IMR-90 (cell line): Measurements from ENCODE around the gene ASAP2. TPM values are rescaled to one million over a fixed set of nuclear protein-coding genes. Genes with fewer than 3 reads are reported as not detected.
A peak's percentile ranks its signal among the peaks of the same experiment; 100 is the strongest.

ENCODE experiments used
- ATAC-seq: fragments of 200-7000 bp; cut with Tn5 transposase; 2 replicates; pipeline ENCODE4 v1.9.1; 2020; ENCODE audit warnings: low read depth, mild to moderate bottlenecking, moderate library complexity
- BruUV-seq: library from RNA; stranded (reverse); fragments of 400-500 nt; replicated peaks from 2 replicates; lab custom pipeline; 2021; lab: Mats Ljungman, UMichigan
- CTCF ChIA-PET: fragments of 300-600 bp; formaldehyde crosslinking; extraction: SDS; loops from one replicate; lab custom pipeline; 2021; ENCODE audit warnings: antibody characterized with exemption; lab: Yijun Ruan, JAX
- POLR2A ChIA-PET: fragments of 300-600 bp; sonication (Branson Sonifier 250); formaldehyde crosslinking; loops from one replicate; lab custom pipeline; 2022; ENCODE audit warnings: antibody characterized with exemption; ENCODE audit not compliant: unreplicated experiment; lab: Charles Lee
- DNase-seq: peaks from one replicate; pipeline ENCODE4 v3.0.0; 2013
- H2AFZ ChIP-seq: replicated peaks from 2 replicates; pipeline ENCODE3; 2013; ENCODE audit warnings: low read length, mild to moderate bottlenecking; ENCODE audit not compliant: poor library complexity
- H2AK5ac ChIP-seq: 2 replicates; pipeline ENCODE4 v1.6.1; 2013; ENCODE audit warnings: low read depth, low read length, inconsistent platforms
- H2AK9ac ChIP-seq: replicated peaks from 2 replicates; pipeline ENCODE3; 2013; ENCODE audit warnings: mild to moderate bottlenecking, low read depth, low read length, moderate library complexity; ENCODE audit not compliant: poor library complexity
- H2BK120ac ChIP-seq: 2 replicates; pipeline ENCODE4 v1.6.1; 2013; ENCODE audit warnings: low read depth, low read length, inconsistent platforms
- H2BK15ac ChIP-seq: 3 replicates; pipeline ENCODE4 v1.6.1; 2013; ENCODE audit warnings: low read depth, low read length, inconsistent platforms
- H2BK20ac ChIP-seq: 2 replicates; pipeline ENCODE4 v1.6.1; 2013; ENCODE audit warnings: low read depth, mild to moderate bottlenecking, inconsistent platforms, low read length, moderate library complexity
- H2BK5ac ChIP-seq: 2 replicates; pipeline ENCODE4 v1.6.1; 2013; ENCODE audit warnings: mild to moderate bottlenecking, low read depth, low read length, inconsistent platforms; ENCODE audit not compliant: poor library complexity, severe bottlenecking
- H3K14ac ChIP-seq: replicated peaks from 2 replicates; pipeline ENCODE4 v1.6.1; 2013; ENCODE audit warnings: low read depth, low read length, inconsistent platforms
- H3K18ac ChIP-seq: 2 replicates; pipeline ENCODE4 v1.6.1; 2013; ENCODE audit warnings: low read depth, low read length, control low read depth
- H3K23ac ChIP-seq: 2 replicates; pipeline ENCODE4 v1.6.1; 2013; ENCODE audit warnings: low read depth, low read length, inconsistent platforms
- H3K27ac ChIP-seq: 2 replicates; pipeline ENCODE4 v1.5.1; 2013; ENCODE audit warnings: mild to moderate bottlenecking, control low read depth, low read length; ENCODE audit not compliant: insufficient read depth
- H3K27me3 ChIP-seq: 2 replicates; pipeline ENCODE4 v1.6.1; 2013; ENCODE audit warnings: low read length; ENCODE audit not compliant: control insufficient read depth, insufficient read depth
- H3K36me3 ChIP-seq: 2 replicates; pipeline ENCODE4 v1.6.1; 2013; ENCODE audit warnings: low read length, mixed read lengths; ENCODE audit not compliant: control insufficient read depth, insufficient read depth
- H3K4ac ChIP-seq: 2 replicates; pipeline ENCODE4 v1.6.1; 2013; ENCODE audit warnings: low read depth, low read length, inconsistent platforms
- H3K4me1 ChIP-seq: 2 replicates; pipeline ENCODE4 v1.6.1; 2013; ENCODE audit warnings: low read length, mixed read lengths; ENCODE audit not compliant: control insufficient read depth, insufficient read depth
- H3K4me2 ChIP-seq: 2 replicates; pipeline ENCODE4 v1.6.1; 2013; ENCODE audit warnings: low read depth, mild to moderate bottlenecking, control low read depth, low read length, moderate library complexity
- H3K4me3 ChIP-seq: 2 replicates; pipeline ENCODE4 v1.5.1; 2013; ENCODE audit warnings: low read depth, mild to moderate bottlenecking, control low read depth, low read length, moderate library complexity; ENCODE audit not compliant: insufficient read depth
- H3K56ac ChIP-seq: 2 replicates; pipeline ENCODE4 v1.6.1; 2013; ENCODE audit warnings: low read length, inconsistent platforms; ENCODE audit not compliant: insufficient read depth; ENCODE audit errors: extremely low read depth
- H3K79me1 ChIP-seq, 2 experiments: 2 replicates each; pipeline ENCODE4 v1.6.1; 2013; ENCODE audit warnings: low read length in 2 of 2, inconsistent platforms in 1 of 2, low read depth in 1 of 2
- H3K9ac ChIP-seq: 2 replicates; pipeline ENCODE4 v1.6.1; 2013; ENCODE audit warnings: low read depth, low read length, control low read depth
- H3K9me1 ChIP-seq: 2 replicates; pipeline ENCODE4 v1.6.1; 2013; ENCODE audit warnings: low read length, inconsistent platforms; ENCODE audit not compliant: insufficient read depth
- H3K9me3 ChIP-seq: 2 replicates; pipeline ENCODE4 v1.6.1; 2013; ENCODE audit warnings: low read length; ENCODE audit not compliant: control insufficient read depth, insufficient read depth
- H4K20me1 ChIP-seq: 2 replicates; pipeline ENCODE4 v1.6.1; 2013; ENCODE audit warnings: low read length, inconsistent platforms; ENCODE audit not compliant: insufficient read depth
- H4K5ac ChIP-seq: 2 replicates; pipeline ENCODE4 v1.6.1; 2013; ENCODE audit warnings: mild to moderate bottlenecking, low read depth, low read length, control low read depth
- H4K8ac ChIP-seq, 2 experiments: 2 replicates each; pipeline ENCODE4 v1.6.1; 2013; ENCODE audit warnings: low read depth in 2 of 2, low read length in 2 of 2, control low read depth in 1 of 2, inconsistent platforms in 1 of 2
- H4K91ac ChIP-seq: 2 replicates; pipeline ENCODE4 v1.6.1; 2013; ENCODE audit warnings: low read depth, low read length, inconsistent platforms; ENCODE audit not compliant: insufficient read depth
- CEBPB ChIP-seq: IDR thresholded peaks from 2 replicates; pipeline ENCODE4 v1.6.1; 2012; ENCODE audit warnings: low read depth, low read length, improper control_type of control experiment
- MAFK ChIP-seq: IDR thresholded peaks from 2 replicates; pipeline ENCODE4 v1.6.1; 2012; ENCODE audit warnings: low read depth, low read length, improper control_type of control experiment
- MAZ ChIP-seq: IDR thresholded peaks from 2 replicates; pipeline ENCODE4 v1.6.1; 2012; ENCODE audit warnings: low read depth, mild to moderate bottlenecking, low read length, improper control_type of control experiment, moderate library complexity, borderline replicate concordance
- WGBS, 2 experiments: methylation state at CpG; one replicate each; pipeline versions ENCODE4 v1.1.5 to v1.1.7; 2013; ENCODE audit warnings: missing lambda C conversion rate in 2 of 2; ENCODE audit not compliant: insufficient read length in 1 of 2; ENCODE audit errors: extremely low coverage in 2 of 2; 5-methylcytosine and 5-hydroxymethylcytosine counted together
- dilution Hi-C: fragments of 300-500 bp; cut with HindIII; formaldehyde crosslinking; loops from one replicate; pipeline ENCODE4 v1.14.3; 2018; ENCODE audit warnings: low sequenced_read_pairs; ENCODE audit not compliant: unreplicated experiment
- in situ Hi-C: fragments of 300-500 bp; cut with MboI; formaldehyde crosslinking; loops from 3 replicates; pipeline ENCODE4 v1.14.3; 2019; ENCODE audit warnings: low sequenced_read_pairs, inconsistent platforms, mixed read lengths
- intact Hi-C: fragments of 100-400 bp; cut with micrococcal nuclease; formaldehyde crosslinking; loops from 2 replicates; pipeline ENCODE4 v1.10.0; 2022
- polyA plus RNA-seq, 3 experiments: library from polyadenylated mRNA; depleted of rRNA; stranded (reverse); fragments of >200 nt; gene quantifications; 2 replicates each; pipeline ENCODE4 v1.2.3, GENCODE V29; 2012; ENCODE audit warnings: low replicate concordance in 1 of 3
- total RNA-seq: library from RNA; depleted of rRNA; stranded (reverse); fragments of >200 nt; gene quantifications from 2 replicates; pipeline ENCODE4 v1.2.3, GENCODE V29; 2012
- TF ChIP-seq, protein P1 (sequence below): fragments of 150-350 bp; IDR thresholded peaks from 2 replicates; pipeline ENCODE4 v1.6.1; 2016; ENCODE audit warnings: low read depth, mild to moderate bottlenecking, low read length, moderate library complexity, borderline replicate concordance

The ASAP2 gene
- total and polyA plus RNA-seq, 2 of the 4 experiments (the other 2 are of a cell fraction): 19.7 to 28.1 TPM

DNA sequence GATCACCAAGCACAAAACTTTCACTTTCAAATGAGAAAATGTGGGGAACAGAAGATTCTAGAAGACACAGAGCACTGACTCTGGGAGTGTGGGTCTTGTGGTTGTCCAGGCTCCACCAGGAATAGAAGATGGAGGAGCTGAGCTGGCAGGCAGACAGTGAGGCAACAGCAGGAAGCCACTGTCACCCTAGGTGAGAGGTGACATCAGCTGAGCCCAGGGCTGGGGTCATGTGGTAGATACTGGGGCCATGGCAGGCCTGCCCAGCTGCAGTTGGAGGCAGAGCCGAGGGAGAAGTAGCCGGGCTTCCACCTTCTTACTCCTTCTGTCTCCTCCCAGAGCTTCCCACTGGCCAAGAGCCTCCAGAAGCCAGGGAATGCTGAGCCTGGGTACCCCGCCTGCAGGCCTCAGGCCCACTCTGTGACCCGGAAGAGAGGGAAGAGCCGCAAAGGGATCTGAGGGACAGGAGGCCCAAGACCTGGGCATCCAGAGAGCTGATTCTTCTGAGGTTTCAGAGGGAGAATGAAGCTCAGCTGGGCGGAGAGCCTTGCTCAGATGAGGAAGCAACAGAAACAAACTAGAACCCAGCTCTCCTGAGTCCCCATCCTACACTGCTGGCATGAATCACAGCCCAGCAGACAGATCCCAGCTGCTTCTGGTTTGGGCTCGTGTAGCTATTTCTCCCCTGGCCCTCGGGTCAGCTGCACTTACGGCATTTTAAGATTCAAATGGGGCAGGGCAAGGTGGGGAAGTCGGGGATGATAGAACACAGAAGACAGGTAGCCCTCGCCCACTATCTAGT, 39.8 kb upstream of the ASAP2 start:
- no peak overlapping the region for H3K18ac ChIP-seq
- no peak overlapping the region for H2AK9ac ChIP-seq
- ATAC-seq (peak; percentile 55), DNase-seq (peak; percentile 28)
- H3K27me3 ChIP-seq: no peaks in the 10 kb centered on the region
- no peak overlapping the region for H3K4me2 ChIP-seq
- TF ChIP-seq CEBPB: no peak
- no peak for TF ChIP-seq MAFK
- TF ChIP-seq, protein P1, sequence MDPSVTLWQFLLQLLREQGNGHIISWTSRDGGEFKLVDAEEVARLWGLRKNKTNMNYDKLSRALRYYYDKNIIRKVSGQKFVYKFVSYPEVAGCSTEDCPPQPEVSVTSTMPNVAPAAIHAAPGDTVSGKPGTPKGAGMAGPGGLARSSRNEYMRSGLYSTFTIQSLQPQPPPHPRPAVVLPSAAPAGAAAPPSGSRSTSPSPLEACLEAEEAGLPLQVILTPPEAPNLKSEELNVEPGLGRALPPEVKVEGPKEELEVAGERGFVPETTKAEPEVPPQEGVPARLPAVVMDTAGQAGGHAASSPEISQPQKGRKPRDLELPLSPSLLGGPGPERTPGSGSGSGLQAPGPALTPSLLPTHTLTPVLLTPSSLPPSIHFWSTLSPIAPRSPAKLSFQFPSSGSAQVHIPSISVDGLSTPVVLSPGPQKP: no peak
- TF ChIP-seq MAZ: no peak
- H3K79me1 ChIP-seq: 0 out of 4 replicates have a peak, but pooled peaks cover 0 to 3% of the 10 kb centered on the region in 2 experiments
- no peaks in the 10 kb centered on the region for H4K20me1 ChIP-seq
- H3K56ac ChIP-seq: no peak overlapping the region
- peak overlapping the region; percentile 72; the same call in 1 of the 2 replicates for H3K14ac ChIP-seq
- WGBS, 2 experiments: 83% methylated on average over 2 of the region's 11 CpGs; no CpG with 5 or more reads in 1 of the 2 experiments
- no peaks in the 10 kb centered on the region for H3K9me3 ChIP-seq
- no TSS peak for BruUV-seq
- no peak overlapping the region; the same call in 1 of the 2 replicates for H4K5ac ChIP-seq
- H3K9ac ChIP-seq: no peak overlapping the region
- H3K4me3 ChIP-seq: no peak overlapping the region
- dilution Hi-C loops: no loop called here
- H2BK120ac ChIP-seq: peak overlapping the region; percentile 69; the same call in 1 of the 2 replicates
- H2BK15ac ChIP-seq: peak overlapping the region; percentile 27; the same call in 2 of the 3 replicates
- POLR2A ChIA-PET: no interaction called here
- 0 out of 2 replicates have a peak overlapping the region, but pooled peaks have one; percentile 21 for H3K23ac ChIP-seq
- peaks cover 19% of the 10 kb centered on the region for H3K9me1 ChIP-seq
- intact Hi-C loops: no loop called here
- H3K27ac ChIP-seq: no peak overlapping the region
- H3K4ac ChIP-seq: peak overlapping the region; percentile 43
- no peak overlapping the region for H2BK5ac ChIP-seq
- no peak overlapping the region for H2BK20ac ChIP-seq
- peak overlapping the region; percentile 59 for H2AFZ ChIP-seq
- CTCF ChIA-PET: interaction anchor here (0.5 to 1.0 kb wide), 2 partner anchors 22 to 27 kb away, joined by 3 to 4 read pairs; no protein-coding TSS in a partner anchor
- H2AK5ac ChIP-seq: peak overlapping the region; percentile 87
- H3K36me3 ChIP-seq: no peaks in the 10 kb centered on the region
- H4K91ac ChIP-seq: no peak overlapping the region
- in situ Hi-C loops: no loop called here
- peak overlapping the region in 1 of 2 experiments; percentile 27; a peak in 1 of 4 replicates for H4K8ac ChIP-seq
- H3K4me1 ChIP-seq: peaks cover 25% of the 10 kb centered on the region
